ENCODE data around the gene ACADM.
"Not testable (repeated sequence)": the region's sequence is repeated elsewhere in the genome, so short reads cannot be mapped to it uniquely, and the experiment has no call there.

The ACADM gene

DNA sequence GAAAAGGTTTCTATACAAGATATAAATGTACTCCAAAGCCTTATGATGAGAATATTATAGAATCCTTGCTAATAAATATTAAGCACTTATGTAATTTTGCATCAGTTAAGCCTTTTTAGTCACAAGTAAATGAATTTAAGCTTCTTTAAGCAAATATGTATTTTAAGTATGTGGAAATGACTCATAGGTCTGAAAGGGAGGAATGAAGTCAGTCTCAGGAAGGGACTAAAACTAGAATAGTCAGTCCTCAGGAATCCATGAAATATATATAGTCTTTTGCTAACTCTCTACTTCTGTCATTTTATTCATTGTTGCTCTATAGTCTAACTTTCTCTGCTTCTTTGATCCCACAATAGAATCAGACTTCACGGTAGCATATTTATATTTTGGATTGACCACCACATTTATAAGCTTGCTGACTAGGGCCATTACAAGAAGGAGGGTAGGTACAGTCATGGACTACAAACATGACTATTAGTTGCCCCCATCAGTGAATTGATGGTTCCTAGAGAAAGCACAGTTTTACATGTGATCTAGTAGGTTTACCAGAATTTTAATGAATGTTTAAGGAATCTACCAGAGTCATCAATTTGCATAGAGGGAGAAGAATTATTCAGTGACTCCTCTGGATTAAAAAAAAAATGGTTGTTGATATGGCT lies 41.3 kb downstream of the ACADM start:
- no peak overlapping the region for H3K4me3 ChIP-seq (ENCODE audit: low read depth, low read length)
- TF ChIP-seq, protein P1, sequence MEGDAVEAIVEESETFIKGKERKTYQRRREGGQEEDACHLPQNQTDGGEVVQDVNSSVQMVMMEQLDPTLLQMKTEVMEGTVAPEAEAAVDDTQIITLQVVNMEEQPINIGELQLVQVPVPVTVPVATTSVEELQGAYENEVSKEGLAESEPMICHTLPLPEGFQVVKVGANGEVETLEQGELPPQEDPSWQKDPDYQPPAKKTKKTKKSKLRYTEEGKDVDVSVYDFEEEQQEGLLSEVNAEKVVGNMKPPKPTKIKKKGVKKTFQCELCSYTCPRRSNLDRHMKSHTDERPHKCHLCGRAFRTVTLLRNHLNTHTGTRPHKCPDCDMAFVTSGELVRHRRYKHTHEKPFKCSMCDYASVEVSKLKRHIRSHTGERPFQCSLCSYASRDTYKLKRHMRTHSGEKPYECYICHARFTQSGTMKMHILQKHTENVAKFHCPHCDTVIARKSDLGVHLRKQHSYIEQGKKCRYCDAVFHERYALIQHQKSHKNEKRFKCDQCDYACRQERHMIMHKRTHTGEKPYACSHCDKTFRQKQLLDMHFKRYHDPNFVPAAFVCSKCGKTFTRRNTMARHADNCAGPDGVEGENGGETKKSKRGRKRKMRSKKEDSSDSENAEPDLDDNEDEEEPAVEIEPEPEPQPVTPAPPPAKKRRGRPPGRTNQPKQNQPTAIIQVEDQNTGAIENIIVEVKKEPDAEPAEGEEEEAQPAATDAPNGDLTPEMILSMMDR (IDR thresholded peaks at IDR 0.05; ENCODE audit: insufficient read depth, low read depth, low read length, missing control alignments): no peak
- DNase-seq (ENCODE audit: low read depth): no peak

DNA sequence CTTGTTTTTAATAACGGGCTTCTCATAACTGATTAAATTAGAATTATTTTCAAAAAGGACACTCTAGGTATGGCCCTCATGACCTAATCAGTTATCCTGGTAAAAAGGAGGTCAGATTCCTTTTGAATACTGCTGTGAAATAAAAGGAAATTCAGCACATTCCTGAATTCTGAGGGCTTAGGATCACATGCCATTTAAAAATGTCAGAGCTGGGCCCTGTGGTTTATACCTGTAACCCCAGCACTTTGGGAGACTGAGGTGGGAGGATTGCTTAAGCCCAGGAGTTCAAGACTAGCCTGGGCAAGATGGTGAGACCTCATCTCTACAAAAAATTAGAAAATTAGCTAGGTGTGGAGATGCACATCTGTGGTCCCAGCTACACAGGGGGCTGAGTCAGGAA lies 43.5 kb downstream of the ACADM start:
- DNase-seq (ENCODE audit: low read depth): no peak
- H3K4me3 ChIP-seq (ENCODE audit: low read depth, low read length): no peak overlapping the region
- TF ChIP-seq, protein P1 (IDR thresholded peaks at IDR 0.05; ENCODE audit: insufficient read depth, low read depth, low read length, missing control alignments): no peak

DNA sequence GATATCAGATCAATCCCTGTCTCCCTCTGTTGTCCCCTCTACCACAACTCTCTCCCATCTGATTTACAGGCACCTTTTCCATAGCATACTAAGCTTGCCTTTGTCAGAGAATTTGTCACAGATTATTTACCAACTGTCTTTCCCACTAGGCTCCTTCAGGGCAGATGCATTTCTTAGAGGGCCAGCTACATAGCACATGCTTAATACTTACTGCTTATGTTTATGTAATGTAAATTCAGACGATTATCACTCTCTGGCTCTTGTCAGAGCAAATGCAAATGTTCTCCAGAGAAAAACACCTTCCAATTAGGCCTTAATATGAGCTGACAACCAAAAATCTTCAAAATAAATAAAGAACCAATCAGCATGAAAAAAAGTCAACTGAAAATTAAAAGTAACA lies 46.3 kb downstream of the ACADM start:
- no peak overlapping the region for H3K4me3 ChIP-seq (ENCODE audit: low read depth, low read length)
- DNase-seq (ENCODE audit: low read depth): no peak
- TF ChIP-seq, protein P1 (IDR thresholded peaks at IDR 0.05; ENCODE audit: insufficient read depth, low read depth, low read length, missing control alignments): no peak

DNA sequence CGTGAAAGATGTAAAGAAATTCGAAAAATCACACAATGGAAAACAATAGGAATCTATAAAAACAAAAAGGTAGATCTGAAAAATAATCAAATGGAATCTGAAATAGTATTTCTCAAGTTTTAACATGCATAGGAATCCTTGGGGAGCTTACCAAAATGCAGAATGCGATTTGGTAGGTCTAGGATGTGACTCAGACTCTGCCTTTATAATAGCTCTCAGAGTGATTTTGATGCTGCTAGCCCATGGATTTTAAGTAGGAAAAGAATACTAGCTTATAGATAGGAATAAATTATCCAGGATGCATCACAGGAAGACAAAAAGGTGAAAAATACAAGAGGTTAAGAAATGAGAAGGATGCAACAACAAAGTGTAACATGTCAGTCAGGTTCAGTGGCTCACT lies 47.5 kb downstream of the ACADM start:
- TF ChIP-seq, protein P1 (IDR thresholded peaks at IDR 0.05; ENCODE audit: insufficient read depth, low read depth, low read length, missing control alignments): no peak
- no peak for DNase-seq (ENCODE audit: low read depth)
- no peak overlapping the region for H3K4me3 ChIP-seq (ENCODE audit: low read depth, low read length)

DNA sequence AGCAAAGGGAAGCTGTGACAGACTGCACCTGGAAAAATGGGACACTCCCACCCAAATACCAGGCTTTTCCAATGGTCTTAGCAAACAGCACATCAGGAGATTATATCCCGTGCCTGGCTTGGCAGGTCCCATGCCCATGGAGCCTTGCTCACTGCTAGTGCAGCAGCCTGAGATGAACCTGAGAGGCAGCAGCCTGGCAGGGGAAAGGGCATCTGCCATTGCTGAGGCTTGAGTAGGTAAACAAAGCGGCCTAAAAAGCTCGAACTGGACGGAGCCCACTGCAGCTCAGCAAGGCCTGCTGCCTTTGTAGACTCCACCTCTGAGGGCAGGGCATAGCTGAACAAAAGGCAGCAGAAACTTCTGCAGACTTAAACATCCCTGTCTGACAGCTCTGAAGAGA lies 53.3 kb downstream of the ACADM start:
- H3K4me3 ChIP-seq (ENCODE audit: low read depth, low read length); DNase-seq (ENCODE audit: low read depth): not testable (repeated sequence)

DNA sequence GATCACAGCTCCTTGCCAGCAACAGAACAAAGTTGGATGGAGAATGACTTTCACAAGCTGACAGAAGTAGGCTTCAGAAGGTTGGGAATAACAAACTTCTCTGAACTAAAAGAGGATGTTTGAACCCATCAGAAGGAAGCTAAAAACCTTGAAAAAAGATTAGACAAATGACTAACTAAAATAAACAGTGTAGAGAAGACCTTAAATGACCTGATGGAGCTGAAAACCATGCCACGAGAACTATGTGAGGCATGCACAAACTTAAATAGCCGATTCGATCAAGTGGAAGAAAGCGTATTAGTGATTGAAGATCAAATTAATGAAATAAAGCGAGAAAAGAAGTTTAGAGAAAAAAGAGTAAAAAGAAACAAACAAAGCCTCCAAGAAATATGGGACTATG lies 54.2 kb downstream of the ACADM start:
- not testable (repeated sequence) for DNase-seq (ENCODE audit: low read depth); H3K4me3 ChIP-seq (ENCODE audit: low read depth, low read length)

DNA sequence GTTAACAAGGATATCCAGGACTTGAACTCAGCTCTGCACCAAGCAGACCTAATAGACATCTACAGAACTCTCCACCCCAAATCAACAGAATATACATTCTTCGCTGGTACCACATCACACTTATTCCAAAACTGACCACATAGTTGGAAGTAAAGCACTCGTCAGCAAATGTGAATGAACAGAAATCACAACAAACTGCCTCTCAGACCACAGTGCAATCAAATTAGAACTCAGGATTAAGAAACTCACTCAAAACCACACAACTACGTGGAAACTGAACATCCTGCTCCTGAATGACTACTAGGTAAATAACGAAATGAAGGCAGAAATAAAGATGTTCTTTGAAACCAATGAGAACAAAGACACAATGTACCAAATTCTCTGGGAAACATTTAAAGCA lies 55.7 kb downstream of the ACADM start:
- H3K4me3 ChIP-seq (ENCODE audit: low read depth, low read length): not testable (repeated sequence)

DNA sequence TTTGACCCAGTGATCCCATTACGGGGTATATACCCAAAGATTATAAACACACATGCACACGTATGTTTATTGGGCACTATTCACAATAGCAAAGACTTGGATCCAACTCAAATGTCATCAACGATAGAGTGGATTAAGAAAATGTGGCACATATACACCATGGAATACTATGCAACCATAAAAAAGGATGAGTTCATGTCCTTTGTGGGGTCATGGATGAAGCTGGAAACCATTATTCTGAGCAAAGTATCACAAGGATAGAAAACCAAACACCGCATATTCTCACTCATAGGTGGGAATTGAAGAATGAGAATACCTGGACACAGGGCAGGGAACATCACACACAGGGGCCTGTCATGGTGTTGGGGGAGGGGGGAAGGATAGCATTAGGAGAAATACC lies 59.4 kb downstream of the ACADM start:
- peak overlapping the region; percentile 98 for H3K4me3 ChIP-seq (ENCODE audit: low read depth, low read length)

More for the DNA sequence above, 55.7 kb downstream of the ACADM start:
- DNase-seq (ENCODE audit: low read depth): not testable (repeated sequence)

DNA sequence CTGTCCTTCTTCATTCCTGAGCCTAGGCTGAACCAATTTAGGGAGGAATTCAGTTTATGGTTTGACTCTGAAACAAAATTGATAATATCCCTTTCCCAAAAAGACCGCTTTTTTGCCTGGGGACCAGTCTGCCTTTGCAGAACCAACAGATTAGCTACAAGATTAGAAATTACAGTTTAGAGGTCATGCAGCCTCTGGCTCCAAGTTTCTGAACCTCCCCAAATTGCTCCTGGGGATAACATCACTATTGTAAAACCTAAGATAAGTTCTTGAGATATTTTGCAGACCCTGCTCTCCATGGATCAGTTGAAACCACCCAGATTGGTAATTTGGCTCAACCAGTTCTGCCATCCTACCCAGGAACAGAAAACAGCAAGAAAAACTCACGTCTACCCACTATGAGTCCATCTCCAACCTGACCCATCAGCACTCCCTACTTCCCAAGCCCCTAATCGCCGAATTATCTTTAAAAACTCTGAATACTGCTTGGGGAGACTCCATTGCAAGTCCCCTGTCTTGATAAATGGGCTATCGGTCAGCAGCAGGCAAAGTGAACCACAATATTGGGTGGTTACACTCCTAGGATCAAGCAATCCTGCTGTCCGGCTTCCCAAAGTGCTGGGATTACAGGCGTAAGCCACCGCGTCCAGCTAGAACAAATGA lies 60.9 kb downstream of the ACADM start:
- H3K4me3 ChIP-seq (ENCODE audit: low read depth, low read length): peak overlapping the region; percentile 98
- no peak for DNase-seq (ENCODE audit: low read depth)
- TF ChIP-seq, protein P1 (IDR thresholded peaks at IDR 0.05; ENCODE audit: insufficient read depth, low read depth, low read length, missing control alignments): no peak

More for the DNA sequence above, 59.4 kb downstream of the ACADM start:
- not testable (repeated sequence) for DNase-seq (ENCODE audit: low read depth)

All from GM12865 (cell line).